ELF-1 (cell line): ENCODE measurements around the gene GINS3.

Source experiments
- DNase-seq: peaks from one replicate; pipeline ENCODE4 v3.0.0-alpha.2; 2016; ENCODE audit warnings: low read depth, low spot score

The GINS3 gene

DNA sequence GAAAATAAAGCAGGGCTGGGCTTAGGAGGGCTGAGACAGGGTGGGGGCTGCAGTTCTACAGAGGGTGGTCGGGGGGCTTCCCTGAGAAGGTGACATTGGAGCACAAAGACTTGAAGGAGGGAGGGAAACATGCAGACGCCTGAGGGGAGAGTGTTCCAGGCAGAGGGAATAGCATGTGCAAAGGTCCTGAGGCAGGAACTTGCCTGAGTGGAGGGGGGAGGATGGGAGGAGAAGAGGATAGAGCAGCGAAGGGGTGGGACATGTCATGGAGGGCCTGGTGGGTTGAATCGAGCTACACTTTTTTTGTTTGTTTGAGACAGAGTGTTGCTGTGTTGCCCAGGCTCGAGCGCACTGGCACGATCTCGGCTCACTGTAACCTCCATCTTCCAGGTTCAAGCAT, 33.0 kb downstream of the GINS3 start:
- no peak for DNase-seq

DNA sequence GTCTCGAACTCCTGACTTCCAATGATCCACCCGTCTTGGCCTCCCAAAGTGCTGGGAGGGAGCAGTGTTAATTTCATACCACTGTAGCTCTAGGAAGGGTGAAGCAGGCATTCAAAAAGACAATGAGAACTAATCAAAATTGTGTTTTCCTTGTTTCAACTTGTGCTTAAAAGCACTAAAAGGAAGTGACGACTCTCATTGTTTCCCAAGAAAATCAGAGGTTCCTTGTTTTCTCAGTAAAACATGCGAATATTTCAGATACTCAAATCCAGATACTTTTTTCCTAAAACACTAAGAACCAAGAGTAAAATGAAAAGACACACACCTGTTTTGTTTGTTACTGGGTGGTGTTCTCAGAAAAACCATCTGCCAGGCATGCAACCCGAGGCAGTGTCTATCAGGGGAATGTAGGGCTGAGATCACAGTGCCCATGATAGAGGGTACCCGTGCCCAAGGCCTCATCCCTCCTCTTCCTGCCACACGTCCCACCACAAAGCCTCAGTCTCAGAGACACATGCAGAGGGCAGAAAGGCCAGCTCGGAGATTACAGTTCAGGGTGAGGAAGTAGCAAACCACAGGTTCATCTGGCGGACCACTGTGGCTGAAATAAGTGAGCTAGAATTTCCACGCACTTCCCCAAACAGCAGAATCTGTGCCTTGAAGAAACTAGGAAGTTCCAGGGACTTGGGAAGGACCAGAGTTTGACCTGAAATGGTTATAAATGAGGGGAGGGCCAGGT, 33.7 kb downstream of the GINS3 start:
- DNase-seq = no peak

GRCh38 chr16:58426966-58427365, 34.7 kb downstream of the GINS3 start:
- no peak for DNase-seq

DNA sequence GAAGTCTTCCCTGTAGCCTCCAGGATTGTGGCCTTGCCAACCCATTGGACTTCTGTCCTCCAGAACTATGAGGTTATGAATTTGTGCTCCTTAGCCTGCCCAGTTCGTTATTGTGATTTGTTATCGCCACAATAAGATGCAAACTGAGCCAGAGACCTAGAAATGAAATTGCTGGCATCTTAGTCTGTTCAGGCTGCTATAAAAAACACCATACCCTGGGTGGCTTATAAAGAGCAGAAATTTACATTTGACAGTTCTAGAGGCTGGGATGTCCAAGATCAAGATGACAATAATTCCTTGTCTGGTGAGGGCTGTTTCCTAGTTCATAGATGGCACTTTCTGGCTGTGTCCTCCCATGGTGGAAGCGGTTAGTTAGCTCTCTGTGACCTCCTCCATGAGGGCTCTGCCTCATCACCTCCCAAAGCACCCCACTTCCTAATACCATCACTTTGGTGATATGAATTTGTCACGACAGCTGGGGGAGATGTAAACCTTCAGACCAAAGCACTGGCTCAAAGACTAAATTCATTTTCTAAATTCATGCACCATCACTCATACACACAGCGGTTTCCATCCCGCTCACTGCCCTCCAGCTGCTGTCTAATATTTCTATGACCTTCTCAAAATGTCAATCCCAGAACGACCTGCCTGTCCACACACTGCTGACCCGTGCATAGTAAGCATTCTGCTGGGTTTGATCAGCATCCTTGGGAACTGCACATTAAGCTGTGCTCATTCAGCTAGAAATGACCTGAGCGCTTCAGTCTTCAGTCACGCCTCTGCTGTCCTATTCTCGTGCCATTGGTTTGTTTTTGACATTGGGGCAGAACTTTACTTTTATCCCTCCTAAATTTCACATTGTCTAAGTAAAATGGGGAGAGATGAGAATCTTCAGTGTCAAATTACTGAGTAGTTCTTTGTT, 36.6 kb downstream of the GINS3 start:
- no peak for DNase-seq

GRCh38 chr16:58430718-58431117, 38.4 kb downstream of the GINS3 start:
- no peak for DNase-seq

DNA sequence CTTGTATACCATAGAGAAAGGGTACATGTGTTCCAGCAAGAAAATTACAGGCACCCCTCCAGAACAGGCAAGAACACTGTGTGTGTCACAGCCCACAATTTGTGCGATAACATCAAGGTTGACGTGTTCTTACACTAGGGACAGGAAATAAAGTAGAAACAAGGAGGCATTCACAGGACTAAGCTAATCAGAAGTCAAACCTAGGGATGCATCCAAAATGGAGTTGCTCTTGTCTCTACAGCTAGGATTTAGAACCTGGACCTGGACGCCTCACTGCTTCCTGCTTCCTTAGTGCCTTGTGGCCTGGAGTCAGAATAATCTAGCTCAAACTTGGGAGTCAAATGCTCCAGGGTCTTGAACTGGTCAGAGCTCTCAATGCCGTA, 41.3 kb downstream of the GINS3 start:
- DNase-seq = no peak

- DNase-seq = no peak
Observed at GRCh38 chr16:58435779-58436178, 43.5 kb downstream of the GINS3 start.

DNA sequence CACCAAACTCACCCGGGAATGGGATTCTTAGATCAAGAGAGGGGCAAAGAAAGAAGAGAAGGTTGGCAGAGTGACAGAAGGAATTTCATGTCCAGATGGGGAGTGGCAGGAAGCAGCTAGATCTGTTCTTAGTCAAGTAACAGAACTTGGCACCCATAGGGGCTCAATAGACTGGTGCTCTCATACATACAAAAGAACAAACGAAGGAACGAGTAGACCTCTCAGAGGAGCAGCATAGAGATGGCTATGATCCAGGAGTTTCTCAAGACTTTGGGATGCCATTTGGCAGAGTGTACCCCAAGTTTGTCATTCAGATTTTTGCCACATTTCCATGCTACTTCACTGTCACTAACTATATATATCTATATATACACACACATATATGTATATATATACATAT, 47.9 kb downstream of the GINS3 start:
- no peak for DNase-seq

DNA sequence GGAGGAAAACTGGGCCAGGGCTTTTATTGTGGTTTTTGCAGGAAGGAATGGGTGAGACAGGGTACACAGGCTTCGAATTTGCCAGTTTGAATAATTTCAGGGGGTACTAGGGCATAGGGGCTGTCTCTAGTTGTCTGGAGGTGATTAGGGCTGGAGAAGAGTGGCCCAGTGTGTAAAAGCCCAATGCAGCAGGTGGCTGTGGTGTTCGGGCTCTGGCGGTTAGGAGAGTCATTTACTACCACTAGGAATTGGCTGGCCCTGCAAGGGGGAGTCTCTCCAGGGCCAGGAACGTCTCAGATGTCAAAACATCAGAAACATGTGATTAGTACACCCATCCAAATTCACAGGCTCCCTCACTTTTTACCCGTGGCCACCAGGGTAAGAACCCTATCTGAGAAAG, 50.3 kb downstream of the GINS3 start:
- DNase-seq = no peak

- DNase-seq = no peak
Observed at GRCh38 chr16:58443783-58444182, 51.5 kb downstream of the GINS3 start.

DNA sequence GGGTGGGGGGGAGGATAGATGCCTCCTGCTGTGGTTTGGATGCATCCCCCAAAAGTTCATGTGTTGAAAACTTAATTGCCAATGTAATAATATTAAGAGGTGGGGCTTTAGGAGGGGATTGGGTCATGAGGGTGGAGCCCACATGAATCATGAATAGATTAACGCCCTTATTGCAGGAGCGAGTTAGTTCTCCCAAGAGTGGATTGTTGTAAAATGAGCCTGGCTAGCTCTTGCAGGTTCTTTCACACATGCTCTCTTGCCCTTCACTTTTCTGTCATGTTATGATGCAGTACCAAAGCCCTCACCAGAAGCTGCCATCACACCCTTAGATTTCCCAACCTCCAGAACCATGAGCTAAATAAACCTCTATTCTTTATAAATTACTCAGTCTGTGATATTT, 52.0 kb downstream of the GINS3 start:
- DNase-seq = no peak

DNA sequence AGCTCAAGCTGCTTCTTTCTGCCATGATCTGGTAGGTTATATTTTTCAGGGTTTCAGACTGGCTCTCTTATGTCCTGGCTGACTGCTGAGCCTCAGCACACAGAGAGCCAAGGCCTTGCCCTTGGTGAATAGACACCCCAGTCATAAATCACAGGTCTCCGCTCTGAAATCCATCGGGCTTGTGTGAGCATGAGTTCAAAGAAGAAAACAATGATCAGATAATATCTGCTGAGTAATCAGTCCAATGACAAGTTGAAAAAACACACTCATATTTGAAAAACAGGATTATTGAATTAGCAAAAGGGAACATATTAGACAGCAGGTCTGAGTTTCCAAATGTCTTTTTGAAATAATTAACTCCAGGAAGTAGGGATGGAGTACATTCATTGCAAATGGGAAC, 56.6 kb downstream of the GINS3 start:
- no peak for DNase-seq

- DNase-seq = no peak
Observed at GRCh38 chr16:58449306-58449705, 57.0 kb downstream of the GINS3 start.

- DNase-seq = no peak
Observed at GRCh38 chr16:58449768-58450167, 57.5 kb downstream of the GINS3 start.

GRCh38 chr16:58450590-58450989, 58.3 kb downstream of the GINS3 start:
- no peak for DNase-seq

GRCh38 chr16:58451265-58451689, 59.0 kb downstream of the GINS3 start:
- DNase-seq = no peak

DNA sequence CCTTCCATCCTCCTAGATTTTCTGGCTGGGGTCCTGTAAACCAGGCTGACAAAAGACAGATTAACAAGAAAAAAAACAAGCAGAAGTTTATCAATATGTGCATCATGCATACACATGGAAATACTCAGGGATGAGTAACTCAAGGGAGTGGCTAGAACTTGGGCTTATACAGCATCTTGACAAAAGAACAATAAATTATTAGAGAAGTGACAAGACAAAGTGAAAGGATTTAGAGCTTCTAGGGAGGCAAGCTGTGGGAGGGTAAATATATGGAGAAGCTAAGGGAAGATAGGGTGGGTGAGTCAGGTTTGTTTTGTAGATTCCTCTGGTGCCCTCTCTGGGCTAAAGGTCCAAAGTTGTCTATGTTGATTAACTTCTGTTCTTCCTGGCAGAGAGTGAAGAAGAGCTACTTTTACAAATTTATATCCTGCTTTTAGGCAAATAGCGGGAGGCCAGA, 59.7 kb downstream of the GINS3 start:
- no peak for DNase-seq

DNA sequence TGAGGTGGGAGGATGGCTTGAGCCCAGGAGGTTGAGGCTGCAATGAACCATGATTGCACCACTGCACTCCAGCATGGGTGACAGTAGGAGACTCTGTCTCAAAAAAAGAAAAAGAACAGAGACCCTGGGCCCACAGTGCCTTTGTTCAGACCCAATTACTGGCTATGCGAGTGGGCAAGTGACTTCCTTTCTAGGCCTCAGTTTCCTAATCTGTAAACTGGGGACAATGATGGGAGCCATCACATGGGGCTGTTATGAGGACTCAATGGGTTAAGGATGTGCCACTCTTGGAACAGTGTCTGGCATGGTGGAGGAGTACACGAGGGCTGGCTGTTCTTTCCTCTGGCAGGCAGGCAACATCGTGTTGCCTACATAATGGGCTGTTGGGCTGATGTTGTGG, 60.4 kb downstream of the GINS3 start:
- DNase-seq = no peak

DNA sequence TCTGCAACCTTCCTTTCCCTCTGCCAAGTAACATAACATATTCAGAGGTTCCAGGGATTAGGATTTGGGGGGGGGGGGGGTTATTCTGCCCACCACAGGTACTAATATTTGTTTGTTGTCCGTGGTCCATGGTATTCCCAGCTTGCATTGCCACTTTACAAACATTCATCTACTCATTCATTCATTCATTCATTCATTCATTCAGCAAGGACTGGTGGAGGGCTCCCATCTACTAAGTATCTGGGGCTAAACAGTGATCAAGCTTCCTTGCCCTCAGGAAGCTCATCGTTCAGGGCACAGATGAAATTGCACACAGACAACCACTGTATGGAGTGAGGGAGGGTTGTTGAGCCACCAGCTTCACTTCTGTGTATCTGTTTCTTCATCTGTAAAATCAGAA, 61.9 kb downstream of the GINS3 start:
- DNase-seq = no peak

GRCh38 chr16:58454856-58455255, 62.6 kb downstream of the GINS3 start:
- no peak for DNase-seq
